Measurements from ENCODE around the gene APMAP.
"Not testable (repeated sequence)": the region's sequence is repeated elsewhere in the genome, so short reads cannot be mapped to it uniquely, and the experiment has no call there.

Gene APMAP

GRCh38 chr20:24929867-24930723, 62.5 kb downstream of the APMAP start:
- DNase-seq: peak; percentile 46

GRCh38 chr20:24929259-24929658, 63.3 kb downstream of the APMAP start:
- not testable (repeated sequence) for DNase-seq

- not testable (repeated sequence) for DNase-seq
Observed at GRCh38 chr20:24920706-24921105, 71.8 kb downstream of the APMAP start.

GRCh38 chr20:24919665-24920064, 72.9 kb downstream of the APMAP start:
- DNase-seq: not testable (repeated sequence)

- DNase-seq: no peak
Observed at GRCh38 chr20:24918579-24919566, 73.7 kb downstream of the APMAP start.

GRCh38 chr20:24917797-24918578, 74.6 kb downstream of the APMAP start:
- peak; percentile 45 for DNase-seq

GRCh38 chr20:24917056-24917455, 75.5 kb downstream of the APMAP start:
- no peak for DNase-seq

GRCh38 chr20:24916412-24916811, 76.1 kb downstream of the APMAP start:
- no peak for DNase-seq

- DNase-seq: no peak
Observed at GRCh38 chr20:24915892-24916291, 76.7 kb downstream of the APMAP start.

GRCh38 chr20:24915440-24915839, 77.1 kb downstream of the APMAP start:
- DNase-seq: no peak

GRCh38 chr20:24914388-24915241, 77.9 kb downstream of the APMAP start:
- no peak for DNase-seq

GRCh38 chr20:24913076-24913628, 79.4 kb downstream of the APMAP start:
- no peak for DNase-seq

All from CD4-positive, alpha-beta T cell treated with Interleukin-12 subunit alpha and Interleukin-12 subunit beta, for 1 hour (primary cell).